Inflammatory macrophage treated with lipopolysaccharide for 4 hours (primary cell): ENCODE results near the gene MMP10.
"Not testable (repeated sequence)": the region's sequence is repeated elsewhere in the genome, so short reads cannot be mapped to it uniquely, and the experiment has no call there.

Experiments used
- DNase-seq: peaks from one replicate; pipeline ENCODE4 v3.0.0-alpha.2; 2020

Gene MMP10

DNA sequence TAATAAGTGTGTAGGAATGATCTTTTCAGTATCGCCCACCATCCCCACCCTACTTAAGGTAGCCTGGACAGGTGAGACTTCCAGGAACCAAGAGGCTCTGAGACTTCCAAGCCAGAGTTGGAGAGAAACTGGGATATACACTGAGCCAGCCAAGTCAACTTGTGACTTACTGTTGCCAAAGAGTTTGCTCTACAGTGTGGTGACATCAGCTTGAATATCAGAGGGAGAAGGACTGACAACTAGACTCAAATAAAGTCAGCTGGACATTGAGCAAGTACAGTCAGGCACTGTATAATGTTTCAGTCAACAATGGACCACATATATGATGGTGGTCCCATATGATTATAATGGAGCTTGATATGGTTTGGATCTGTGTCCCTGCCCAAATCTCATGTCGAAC is 1.2 kb upstream of the MMP10 start:
- DNase-seq, result peak; percentile 64

DNA sequence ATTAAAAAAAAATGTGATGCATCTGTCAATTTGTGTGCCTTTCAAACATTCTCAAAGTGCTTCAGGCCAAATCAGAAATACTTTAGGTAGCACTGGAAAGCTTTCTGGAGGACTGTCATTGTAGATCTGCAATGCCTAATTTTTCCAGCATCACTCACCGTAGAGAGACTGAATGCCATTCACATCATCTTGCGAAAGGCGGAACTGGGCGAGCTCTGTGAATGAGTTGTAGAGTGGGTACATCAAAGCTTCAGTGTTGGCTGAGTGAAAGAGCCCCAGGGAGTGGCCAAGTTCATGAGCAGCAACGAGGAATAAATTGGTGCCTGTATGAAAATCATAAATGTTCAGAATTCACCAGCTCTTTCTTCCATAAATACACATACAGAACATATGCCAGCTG is 4.0 kb downstream of the MMP10 start:
- DNase-seq, result no peak

DNA sequence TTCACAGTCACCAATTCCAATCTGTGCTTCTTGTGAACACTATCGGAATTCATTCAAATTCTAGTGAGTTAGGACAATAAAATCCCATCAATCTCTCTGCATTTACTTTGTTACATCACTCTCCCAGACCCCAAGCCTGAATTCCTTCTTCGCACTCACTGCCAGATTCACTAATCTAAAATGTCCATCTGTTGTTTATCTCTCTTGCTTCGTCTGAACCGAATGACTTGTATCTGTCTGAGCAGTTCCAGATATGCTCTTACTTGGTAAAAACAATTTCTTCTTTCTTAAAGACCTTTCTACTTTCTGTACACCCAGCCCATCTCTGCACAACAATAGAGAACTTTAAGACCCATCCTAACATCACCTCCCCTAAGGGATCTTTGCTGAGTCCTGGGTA is 7.0 kb downstream of the MMP10 start:
- DNase-seq, result no peak

DNA sequence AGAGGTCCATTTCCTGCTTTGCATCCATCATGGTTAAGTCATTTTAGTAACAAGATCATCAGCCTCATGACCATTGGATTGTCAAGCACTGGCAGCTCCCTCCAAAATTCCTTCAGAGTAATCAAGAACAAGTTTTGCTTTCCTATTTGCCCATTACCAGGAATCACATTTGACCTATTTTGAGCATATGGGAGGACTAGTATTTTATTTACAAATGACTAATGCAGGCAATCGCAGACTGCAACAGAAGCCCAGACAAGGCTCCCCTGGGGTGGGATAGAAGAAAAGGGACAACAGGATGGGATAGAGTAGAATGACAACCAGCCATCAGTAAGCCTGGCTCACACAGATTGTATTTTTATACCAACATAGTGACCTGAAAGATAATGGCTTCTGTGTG is 9.1 kb downstream of the MMP10 start:
- DNase-seq, result no peak

DNA sequence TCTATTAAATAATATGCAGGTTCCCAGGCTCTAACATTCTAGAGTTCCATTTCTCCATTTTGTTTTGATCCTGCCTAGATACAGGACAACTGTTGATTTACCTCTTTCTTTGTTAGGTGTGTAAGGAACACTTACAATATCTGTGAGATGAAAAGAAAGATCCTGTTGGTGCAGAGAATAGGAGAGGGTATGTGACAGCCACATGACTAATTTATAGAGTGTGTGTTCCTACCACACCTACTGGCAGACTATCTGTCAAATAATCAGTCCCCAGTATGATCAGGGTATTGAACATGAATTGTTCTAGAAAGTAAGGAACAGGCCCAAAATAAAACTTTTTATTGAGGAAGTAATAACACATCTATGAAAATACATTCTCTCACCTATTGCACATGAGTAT is 10.2 kb downstream of the MMP10 start:
- no peak for DNase-seq

DNA sequence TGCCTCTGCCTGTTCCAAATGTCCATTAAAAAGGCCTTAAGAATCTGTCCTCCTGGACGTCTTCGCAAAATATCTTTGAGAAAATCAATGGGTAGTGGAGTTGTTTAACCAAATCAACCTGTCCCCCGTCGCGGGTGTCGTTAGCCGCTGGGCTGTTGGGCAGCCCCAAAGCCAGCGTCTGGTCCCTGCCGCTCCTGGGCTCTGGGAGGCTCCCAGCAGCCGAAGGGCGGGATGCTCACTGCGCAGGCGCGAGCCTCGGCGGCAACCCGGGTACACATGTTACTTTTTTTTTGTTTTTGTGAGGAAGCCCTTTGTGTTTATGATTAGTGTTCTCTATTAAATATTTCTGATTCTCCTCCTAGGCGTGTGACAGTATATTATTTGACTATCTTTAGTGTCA is 12.6 kb downstream of the MMP10 start:
- DNase-seq, result no peak

DNA sequence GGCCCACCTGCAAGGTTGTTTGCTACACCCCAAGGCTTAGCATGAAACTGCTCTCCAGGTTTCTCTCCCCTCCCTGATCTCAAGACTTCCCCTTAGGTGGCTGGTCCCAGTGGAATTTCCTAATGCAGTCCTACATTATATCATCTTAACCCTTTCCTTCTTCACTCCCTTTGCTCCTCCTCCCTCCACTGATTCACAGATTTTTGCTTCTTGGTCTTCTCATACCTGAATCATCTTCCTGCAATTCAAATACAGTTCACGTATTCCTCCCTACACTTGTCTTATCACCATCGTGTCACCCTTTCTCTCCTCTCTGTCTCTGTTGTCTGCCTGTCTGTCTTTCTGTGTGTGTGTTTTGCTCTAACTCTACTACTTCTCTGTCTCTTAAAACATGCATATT is 17.0 kb downstream of the MMP10 start:
- DNase-seq, result no peak

DNA sequence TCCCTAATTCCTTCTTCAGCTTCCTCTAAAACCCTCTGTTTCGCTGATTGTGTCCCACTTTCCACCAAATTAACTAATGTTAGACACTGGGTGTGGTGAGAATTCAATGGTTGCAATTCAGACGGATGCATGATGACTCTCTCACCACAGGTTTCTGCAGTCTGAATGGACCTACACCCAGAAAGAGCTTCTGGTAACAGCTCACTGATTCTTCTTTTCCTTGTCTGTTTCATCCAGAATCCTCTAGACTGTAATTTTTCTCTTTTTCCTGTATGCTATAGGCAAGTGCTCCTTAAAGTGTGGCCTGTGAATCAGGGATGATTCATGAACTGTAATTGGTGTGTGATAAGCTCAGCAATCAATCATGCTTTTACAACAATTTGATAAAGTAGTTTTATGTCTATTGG is 18.1 kb downstream of the MMP10 start:
- peak; percentile 70 for DNase-seq

DNA sequence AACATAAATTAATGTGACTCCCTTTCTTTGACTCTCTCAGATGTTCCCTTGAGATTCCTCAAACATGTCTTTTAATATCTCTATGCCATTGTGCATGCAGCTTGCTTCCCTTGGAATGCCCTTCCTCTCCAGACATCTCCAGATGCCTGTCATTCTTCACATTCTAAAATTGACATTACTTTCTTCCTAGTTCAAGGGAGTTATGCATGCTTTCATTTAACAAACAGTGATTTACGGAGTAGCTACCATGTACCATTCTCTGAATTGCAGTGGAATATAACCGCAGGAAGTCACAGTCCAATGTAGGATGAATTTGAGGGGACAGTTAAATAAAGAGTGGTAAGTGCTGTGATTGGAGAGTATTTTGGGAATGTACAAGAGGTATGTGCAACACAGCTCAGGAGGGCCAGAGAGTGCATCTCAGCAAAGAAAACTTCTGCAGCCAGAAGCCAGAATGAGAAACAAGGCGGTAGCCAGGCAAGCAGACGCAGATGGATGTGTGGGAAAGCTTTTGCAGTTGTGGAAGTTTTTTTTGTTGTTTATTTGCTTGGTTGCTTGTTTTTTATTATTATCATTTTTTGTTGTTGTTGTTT is 18.7 kb downstream of the MMP10 start:
- DNase-seq, result no peak

DNA sequence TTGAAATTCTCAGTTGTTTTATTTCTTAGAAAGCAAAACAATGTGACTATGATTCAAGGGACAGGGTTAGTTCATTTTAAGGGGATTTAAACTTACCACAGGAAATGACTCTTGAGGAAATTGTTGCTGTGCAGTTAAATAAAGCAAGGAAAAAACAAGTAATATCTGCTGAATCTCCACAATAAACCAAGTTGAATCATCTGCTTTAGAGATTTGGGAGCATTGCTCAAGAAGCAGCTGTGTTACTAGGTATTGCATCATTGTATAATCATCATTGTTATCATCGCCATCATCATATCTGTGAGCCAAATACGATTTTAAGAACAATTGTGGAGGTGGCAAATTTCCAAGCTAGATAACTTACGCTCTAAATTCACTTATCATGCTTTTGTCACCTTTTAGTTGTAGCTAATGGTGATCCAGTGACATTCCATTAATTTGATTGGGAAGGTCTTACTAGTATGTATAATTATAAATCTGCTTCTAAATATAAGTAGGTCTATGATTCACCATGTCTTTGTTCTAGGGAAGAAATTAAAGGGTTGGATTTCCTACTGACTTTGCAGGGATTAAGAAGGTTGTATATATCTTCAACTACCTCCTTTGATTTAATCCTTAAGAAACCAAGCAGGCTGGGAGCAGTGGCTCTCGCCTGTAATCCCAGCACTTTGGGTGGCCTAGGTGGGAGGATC is 19.9 kb downstream of the MMP10 start:
- peak; percentile 97 for DNase-seq

DNA sequence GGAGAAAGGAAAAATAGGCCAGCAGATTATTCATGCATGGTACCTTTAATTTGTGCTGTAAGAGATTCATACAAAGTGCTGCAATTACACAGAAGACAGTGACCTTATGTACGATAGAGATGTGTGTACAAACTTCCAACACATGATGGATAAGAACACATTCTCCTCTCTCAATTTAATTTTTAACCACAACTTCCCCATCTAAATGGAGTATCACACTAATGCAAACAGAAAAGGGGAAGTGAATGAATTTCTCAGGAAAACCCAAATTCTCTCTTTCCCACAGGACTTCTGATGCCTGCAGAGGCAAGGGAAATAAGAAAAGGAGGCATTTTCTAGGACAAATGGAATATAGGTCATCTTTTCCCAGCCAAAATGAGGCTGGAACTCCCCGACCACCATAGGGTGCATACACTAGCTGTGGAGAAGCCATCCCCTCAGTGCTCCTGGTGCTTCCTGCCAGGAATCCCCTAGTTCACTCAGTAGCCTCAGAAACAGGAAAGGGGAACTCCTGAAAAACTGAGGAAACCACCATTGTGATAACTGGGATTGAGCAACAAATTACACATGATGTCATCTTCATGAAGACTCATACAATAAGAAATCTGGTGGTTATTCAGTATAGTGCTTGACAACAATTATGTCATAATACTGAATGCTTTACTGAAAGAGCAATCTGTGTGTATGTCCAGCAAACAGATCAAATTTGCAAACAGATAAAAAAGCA is 22.4 kb downstream of the MMP10 start:
- DNase-seq, result peak; percentile 97

DNA sequence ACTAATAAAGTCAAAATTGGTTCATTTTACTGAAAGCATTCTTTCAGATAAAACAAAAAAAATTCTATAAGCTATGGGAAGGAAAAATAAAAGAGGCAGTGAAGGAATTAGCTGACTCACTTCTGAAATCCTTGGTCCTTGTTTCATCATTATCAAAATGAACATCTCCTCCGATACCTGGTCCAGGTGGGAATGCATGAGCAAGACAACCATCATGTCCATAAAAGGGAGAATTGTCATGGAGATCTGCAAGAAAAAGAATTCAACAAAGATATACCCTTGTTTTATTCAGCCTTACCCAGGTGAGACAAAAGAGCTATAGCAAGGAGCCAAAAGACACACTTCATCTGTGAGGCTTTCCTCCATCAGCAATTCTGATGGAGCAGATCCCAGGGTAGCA is 27.2 kb downstream of the MMP10 start:
- no peak for DNase-seq

DNA sequence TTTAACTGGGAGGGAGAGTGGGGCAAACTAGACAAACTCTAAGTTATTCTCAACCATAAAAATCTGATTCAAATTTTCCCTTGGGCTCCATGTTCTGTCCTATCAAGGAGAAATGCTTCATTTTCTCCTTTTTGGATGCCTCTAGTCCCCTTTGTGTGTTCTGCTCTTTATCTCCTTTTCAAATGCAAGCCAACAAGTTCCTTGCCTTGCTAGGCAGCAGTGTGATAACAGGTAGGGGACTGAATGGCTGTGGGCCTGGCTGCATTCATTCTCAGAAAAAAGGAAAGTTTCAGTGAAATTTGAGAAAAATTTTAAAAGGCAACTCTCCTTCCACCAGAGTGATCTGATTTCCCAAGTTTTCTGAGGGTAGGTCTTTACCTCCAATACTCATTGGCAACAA is 28.8 kb downstream of the MMP10 start:
- DNase-seq, result no peak

DNA sequence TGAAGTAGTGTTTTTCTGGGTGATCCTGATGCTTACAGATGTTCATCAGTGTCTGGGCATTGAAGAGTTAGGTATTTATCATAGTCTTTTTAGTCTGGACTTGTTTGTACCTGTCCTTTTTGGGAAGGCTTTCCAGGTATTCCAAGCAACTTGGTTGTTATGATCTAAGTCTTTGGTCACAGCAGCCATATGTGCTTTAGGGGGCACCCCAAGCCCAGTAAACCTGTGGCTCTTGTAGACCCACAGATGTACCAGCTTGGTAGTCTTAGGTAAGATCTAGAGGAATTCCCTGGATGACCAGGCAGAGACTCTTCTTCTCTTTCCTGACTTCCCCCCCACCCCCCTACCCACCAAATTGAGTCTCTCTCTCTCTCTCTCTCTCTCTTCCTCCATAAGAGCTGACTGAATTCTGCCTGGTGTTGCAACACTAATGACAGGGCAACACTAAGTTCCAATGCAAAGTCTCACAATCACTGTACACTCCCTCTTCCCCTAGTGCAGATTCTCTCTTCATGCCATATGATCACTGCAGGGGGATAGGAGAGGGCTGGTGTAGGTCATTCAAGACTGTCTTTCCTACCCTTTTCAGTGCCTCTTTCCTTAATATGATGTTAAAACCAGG is 31.2 kb downstream of the MMP10 start:
- DNase-seq, result peak; percentile 21

DNA sequence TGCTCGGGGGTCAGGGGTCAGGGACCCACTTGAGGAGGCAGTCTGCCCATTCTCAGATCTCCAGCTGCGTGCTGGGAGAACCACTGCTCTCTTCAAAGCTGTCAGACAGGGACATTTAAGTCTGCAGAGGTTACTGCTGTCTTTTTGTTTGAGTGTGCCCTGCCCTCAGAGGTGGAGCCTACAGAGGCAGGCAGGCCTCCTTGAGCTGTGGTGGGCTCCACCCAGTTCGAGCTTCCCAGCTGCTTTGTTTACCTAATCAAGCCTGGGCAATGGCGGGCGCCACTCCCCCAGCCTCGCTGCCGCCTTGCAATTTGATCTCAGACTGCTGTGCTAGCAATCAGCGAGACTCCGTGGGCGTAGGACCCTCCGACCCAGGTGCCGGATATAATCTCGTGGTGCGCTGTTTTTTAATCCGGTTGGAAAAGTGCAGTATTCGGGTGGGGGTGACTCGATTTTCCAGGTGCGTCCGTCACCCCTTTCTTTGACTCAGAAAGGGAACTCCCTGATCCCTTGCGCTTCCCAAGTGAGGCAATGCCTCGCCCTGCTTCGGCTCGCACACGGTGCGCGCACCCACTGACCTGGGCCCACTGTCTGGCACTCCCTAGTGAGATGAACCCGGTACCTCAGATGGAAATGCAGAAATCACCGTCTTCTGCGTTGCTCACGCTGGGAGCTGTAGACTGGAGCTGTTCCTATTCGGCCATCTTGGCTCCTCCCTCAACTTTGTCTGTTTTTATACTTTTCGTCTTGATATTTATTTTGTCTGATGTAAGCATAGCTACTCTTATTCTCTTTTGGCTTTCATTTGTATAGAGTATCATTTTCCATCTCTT is 33.5 kb downstream of the MMP10 start:
- not testable (repeated sequence) for DNase-seq

DNA sequence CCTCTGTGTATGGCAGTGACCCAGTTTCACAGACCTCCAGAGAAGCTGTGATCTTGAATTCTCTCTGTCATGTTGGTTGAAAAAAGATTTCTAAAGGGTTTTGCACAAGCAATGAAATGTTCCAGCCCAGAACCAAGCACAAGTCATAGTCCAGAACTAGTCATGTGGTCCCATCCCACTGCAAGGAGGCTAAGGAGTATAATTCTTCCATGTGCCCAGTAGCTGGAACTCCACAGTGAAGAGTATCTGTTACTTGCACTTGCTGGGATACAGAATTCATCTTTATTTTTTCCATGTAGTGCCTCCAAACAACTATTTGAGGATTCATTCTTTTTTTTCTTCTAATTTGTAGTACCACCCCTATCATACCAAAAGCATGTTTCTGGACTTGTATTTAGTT is 45.8 kb downstream of the MMP10 start:
- DNase-seq, result no peak

DNA sequence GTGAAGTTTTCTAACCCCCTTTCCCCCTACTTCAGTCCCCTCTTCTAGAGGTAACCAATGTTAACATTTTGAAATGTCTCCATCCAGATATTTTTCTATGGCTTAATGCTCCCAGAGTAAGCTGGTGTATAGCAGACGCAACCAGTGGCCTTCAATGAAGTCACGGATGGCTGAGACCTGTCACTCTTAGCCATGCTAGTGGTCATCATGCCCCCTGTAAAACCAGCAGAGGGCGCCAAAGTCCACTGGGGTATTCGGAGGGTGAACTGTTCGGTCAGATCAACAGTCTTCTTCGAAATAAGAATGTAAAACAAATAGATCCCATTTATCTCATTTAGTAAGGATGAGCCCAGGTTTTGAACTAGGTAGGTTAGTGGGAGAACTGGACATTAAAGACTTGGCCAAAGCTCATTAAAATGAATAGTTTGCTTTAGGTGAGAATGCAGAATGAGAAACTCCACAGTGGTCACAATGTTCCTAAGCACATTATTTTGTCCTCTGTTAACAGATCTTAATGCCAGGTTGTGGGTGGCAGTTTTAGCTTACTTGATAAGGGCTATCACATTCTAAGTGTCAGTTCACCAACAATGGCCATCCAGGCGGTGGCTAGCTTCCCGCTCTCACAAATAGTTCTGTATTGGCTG is 47.1 kb downstream of the MMP10 start:
- peak; percentile 75 for DNase-seq

DNA sequence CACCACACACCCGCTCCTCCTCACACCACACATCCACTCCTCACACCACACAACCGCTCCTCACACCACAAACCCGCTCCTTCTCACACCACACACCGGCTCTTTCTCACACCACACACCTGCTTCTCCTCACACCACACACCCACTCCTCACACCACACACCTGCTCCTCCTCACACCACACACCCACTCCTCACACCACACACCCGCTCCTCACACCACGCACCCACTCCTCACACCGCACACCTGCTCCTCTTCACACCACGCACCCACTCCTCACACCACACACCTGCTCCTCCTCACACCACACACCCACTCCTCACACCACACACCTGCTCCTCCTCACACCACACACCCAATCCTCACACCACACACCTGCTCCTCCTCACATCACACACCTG is 49.5 kb downstream of the MMP10 start:
- not testable (repeated sequence) for DNase-seq

DNA sequence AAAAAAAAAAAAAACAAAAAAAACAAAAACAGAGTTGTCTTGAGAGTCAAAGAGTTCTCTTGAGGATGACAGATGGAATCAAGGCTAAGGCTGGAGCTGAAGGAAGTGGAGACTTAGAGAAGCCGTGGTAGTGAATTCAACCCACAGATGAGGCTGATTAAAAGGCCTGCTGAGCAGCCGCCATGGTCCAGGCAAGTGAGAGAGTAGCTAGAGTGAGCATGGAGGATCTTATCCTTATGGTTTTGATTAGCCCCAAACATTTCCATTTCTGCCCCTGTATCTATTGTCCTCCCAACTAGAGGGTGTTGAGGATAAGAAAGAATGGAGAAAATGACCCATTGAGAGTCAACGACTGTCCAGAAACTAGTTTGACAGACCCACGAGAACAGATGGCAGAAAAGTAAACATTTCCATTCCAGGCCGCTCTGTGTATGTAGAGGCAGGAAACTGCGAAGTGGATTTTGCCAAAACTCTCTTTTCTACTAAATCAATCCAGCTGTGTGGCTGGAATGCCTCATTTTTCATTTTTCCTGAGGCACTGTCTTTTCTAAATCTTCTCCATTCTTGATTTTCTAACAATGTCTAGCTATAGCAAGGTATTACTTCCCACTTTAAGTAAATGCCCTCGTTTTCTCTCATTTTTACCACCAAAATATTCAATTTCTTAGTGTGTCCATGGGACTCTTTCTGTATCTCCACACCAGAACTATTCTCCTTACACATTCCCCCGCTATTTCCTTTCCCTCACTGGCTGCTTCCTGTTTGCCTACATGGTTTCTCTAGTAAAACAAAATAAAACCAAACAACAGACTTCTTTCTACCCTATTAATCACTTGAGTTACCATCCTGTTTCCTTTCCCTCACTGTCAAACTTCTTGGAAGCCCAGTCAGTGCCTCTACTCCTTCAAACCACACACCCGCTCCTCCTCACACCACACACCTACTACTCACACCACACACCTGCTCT is 50.3 kb downstream of the MMP10 start:
- no peak for DNase-seq

DNA sequence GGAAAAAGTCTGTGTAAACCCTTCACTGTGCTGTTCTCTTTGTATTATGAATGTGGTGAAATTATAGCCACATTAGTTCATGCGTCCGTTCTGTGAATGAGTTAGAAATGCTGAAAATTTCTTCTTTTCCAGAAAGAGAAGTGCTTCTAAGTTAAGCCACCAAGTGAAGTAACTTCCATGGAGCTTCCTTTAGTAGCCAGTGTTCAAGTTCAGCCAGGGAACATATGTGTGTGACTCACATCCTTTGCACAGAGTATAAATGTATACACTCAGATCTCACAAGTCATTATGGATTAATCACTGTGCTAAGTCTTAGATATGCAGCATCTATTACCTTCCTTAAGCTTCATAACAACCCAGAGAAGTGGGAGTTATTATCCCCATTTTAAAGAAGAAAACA is 52.5 kb downstream of the MMP10 start:
- peak; percentile 93 for DNase-seq

DNA sequence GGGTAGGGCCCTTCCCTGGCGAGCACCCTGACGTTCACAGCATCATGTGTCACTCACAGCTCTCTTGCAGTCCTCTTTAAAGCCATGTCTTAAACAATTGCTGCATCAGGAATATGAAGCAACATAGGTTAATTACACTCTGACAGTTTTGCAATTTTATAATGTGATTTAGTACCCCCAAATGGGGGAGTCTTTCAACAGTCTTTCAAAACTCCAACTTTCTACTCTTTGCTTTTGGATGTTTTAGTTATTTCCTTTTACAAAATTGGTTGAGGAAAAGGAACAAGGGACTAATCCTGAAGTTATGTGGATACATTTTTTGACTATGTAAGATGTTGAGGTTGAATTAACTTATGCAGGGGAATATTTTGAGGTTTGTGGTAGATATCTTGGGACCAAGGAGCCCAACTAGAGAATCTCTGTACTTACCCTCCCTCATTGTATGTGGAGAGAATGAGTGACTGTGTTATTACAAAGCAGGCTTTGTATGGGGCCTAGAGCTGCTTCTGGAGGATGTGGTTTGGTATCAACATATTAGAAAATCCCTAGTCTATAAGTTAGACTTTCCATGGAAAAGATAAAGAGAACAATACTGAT is 55.4 kb downstream of the MMP10 start, which contains the start of gene MMP8:
Gene MMP8, minus strand, starts transcription at position 51 of the 597 bp plus-strand sequence. CDS start 99 bp downstream, outside the sequence.
- DNase-seq, result peak; percentile 15
